Transverse colon (tissue), 4 donors: ENCODE measurements around the gene UCK1. TPM values are rescaled to one million over a fixed set of nuclear protein-coding genes. Genes with fewer than 3 reads are reported as not detected.

Source experiments
- DNase-seq: peaks from one replicate; pipeline ENCODE4 v3.0.0-alpha.2; 2019
- H3K27ac ChIP-seq, 4 donors: fragments of 200-600 bp; sonication (generic); 2 replicates each; pipeline ENCODE4 v1.5.1; 2016 to 2018; ENCODE audit warnings: inconsistent platforms in 4 of 4
- H3K27me3 ChIP-seq: fragments of 200-600 bp; sonication (generic); 2 replicates; pipeline ENCODE4 v1.5.1; 2017; ENCODE audit warnings: inconsistent platforms
- H3K36me3 ChIP-seq, 4 donors: fragments of 200-600 bp; sonication (generic); 2 replicates each; pipeline ENCODE4 v1.5.1; 2017 to 2019; ENCODE audit warnings: inconsistent platforms in 4 of 4
- H3K4me1 ChIP-seq, 4 donors: fragments of 200-600 bp; sonication (generic); 2 replicates each; pipeline ENCODE4 v1.5.1; 2017 to 2020; ENCODE audit warnings: inconsistent platforms in 4 of 4
- H3K4me3 ChIP-seq, 4 donors: fragments of 200-600 bp; sonication (generic); 1 replicate in 1 of 4; 2 replicates in 3 of 4; pipeline versions ENCODE4 v1.5.1 to v1.6.1; 2017 to 2019; ENCODE audit warnings: inconsistent platforms in 4 of 4
- H3K9me3 ChIP-seq, 2 donors: fragments of 200-600 bp; sonication (generic); 2 replicates each; pipeline ENCODE4 v1.5.1; 2017 to 2019; ENCODE audit warnings: inconsistent platforms in 2 of 2
- CTCF ChIP-seq, 5 experiments: fragments of 200-600 bp in 3 of 5; fragments of 450-650 bp in 2 of 5; sonication (generic) in 3 of 5; IDR thresholded peaks; 1 replicate in 2 of 5; 2 replicates in 3 of 5; pipeline ENCODE4 v1.5.1; 2016 to 2017; ENCODE audit warnings: antibody characterized with exemption in 5 of 5, inconsistent platforms in 3 of 5, mild to moderate bottlenecking in 2 of 5, moderate library complexity in 1 of 5
- EP300 ChIP-seq: sonication (generic); formaldehyde crosslinking; IDR thresholded peaks from one replicate; pipeline ENCODE4 v1.6.1; 2017; ENCODE audit warnings: antibody characterized with exemption, low read depth
- POLR2A ChIP-seq: fragments of 450-650 bp; IDR thresholded peaks from one replicate; pipeline ENCODE4 v1.6.1; 2016; ENCODE audit warnings: antibody characterized with exemption, mild to moderate bottlenecking, moderate library complexity
- POLR2AphosphoS5 ChIP-seq, 3 donors: sonication (generic); formaldehyde crosslinking; IDR thresholded peaks; one replicate each; pipeline ENCODE4 v1.6.1; 2016; ENCODE audit warnings: antibody characterized with exemption in 3 of 3
- WGBS, 2 donors: methylation state at CpG; one replicate each; pipeline ENCODE4 v1.1.5; 2018; ENCODE audit warnings: low coverage in 1 of 2; 5-methylcytosine and 5-hydroxymethylcytosine counted together
- in situ Hi-C, 4 donors: fragments of 200-750 bp; cut with MboI; loops; one replicate each; pipeline versions ENCODE4 v1.15.0 to v1.15.1; 2017; ENCODE audit warnings: low sequenced_read_pairs in 3 of 4, low pct_ligation_motif_present in 1 of 4, low pct_unique_long_range_greater_than_20kb in 1 of 4
- intact Hi-C: fragments of 100-400 bp; cut with DNase I; formaldehyde crosslinking; loops from one replicate; pipeline ENCODE4 v1.15.1; 2023; ENCODE audit warnings: low total_unique reads
- total RNA-seq, 4 donors: library from RNA; depleted of rRNA; stranded (reverse); fragments of >200 nt; gene quantifications; one replicate each; pipeline ENCODE4 v1.1.0, GENCODE V29; 2016

UCK1 gene
- 10 to 100 TPM; 10.5 to 63.6 (median 35.3) TPM for total RNA-seq

- Histone ChIP-seq H3K27ac (peak within 1 kb of the TSS; percentile 82 to 88 (median 86)), H3K27me3 (no peaks in the 10 kb centered on the region), H3K36me3 (peaks cover 0 to 13% (median 3%) of the 10 kb centered on the region in 4 donors), H3K4me3 (peak within 1 kb of the TSS; percentile 74 to 100 (median 97)), H3K4me1 (peaks cover 12 to 23% (median 16%) of the 10 kb centered on the region in 4 donors), H3K9me3 (no peaks in the 10 kb centered on the region)
- intact Hi-C loops (no loop called here), in situ Hi-C loops (no loop called here)
- WGBS, 2 donors: 18% methylated on average over 27 of the region's 103 CpGs; no CpG with 5 or more reads in 1 of the 2 donors
- peak; percentile 77 for DNase-seq
- TF ChIP-seq EP300 (no peak), POLR2A (peak; percentile 56), POLR2AphosphoS5 (IDR thresholded peaks at IDR 0.05) (peak in 2 of 3 donors; percentile 27 to 76), CTCF (IDR thresholded peaks at IDR 0.05) (peak in 1 of 5 experiments; percentile 2)
Observed at GRCh38 chr9:131530920-131531832, at the start of gene UCK1. TSS of gene UCK1 (minus strand) at chr9:131531263. CDS start at chr9:131531174, 89 bp downstream.

- H3K9me3 ChIP-seq: no peaks in the 10 kb centered on the region
- no peaks in the 10 kb centered on the region for H3K27me3 ChIP-seq
- 98 to 100% methylated on average over 3 to 9 of the region's 9 CpGs for WGBS, 2 donors
- in situ Hi-C loops (no loop called here), intact Hi-C loops (no loop called here)
- TF ChIP-seq CTCF (IDR thresholded peaks at IDR 0.05): no peak
- TF ChIP-seq POLR2AphosphoS5 (IDR thresholded peaks at IDR 0.05): no peak
- no peak for TF ChIP-seq POLR2A
- no peak for TF ChIP-seq EP300
- no peak for DNase-seq
- H3K36me3 ChIP-seq: peaks cover 0 to 57% (median 18%) of the 10 kb centered on the region in 4 donors
- peaks cover 0 to 9% (median 0%) of the 10 kb centered on the region in 4 donors for H3K4me1 ChIP-seq
- H3K27ac ChIP-seq: no peak overlapping the region
- no peak overlapping the region for H3K4me3 ChIP-seq
Observed at GRCh38 chr9:131580358-131580757, 49.3 kb upstream of the UCK1 start.

GRCh38 chr9:131579789-131580211, 48.7 kb upstream of the UCK1 start:
- H3K4me3 ChIP-seq: no peak overlapping the region
- intact Hi-C loops (no loop called here), in situ Hi-C loops (no loop called here)
- no peaks in the 10 kb centered on the region for H3K27me3 ChIP-seq
- peaks cover 0 to 54% (median 18%) of the 10 kb centered on the region in 4 donors for H3K36me3 ChIP-seq
- no peak overlapping the region for H3K27ac ChIP-seq
- 82% methylated on average over 6 of the region's 8 CpGs; no CpG with 5 or more reads in 1 of the 2 donors for WGBS, 2 donors
- TF ChIP-seq POLR2A (no peak), EP300 (no peak), POLR2AphosphoS5 (IDR thresholded peaks at IDR 0.05) (no peak), CTCF (IDR thresholded peaks at IDR 0.05) (no peak)
- peaks cover 0 to 4% (median 0%) of the 10 kb centered on the region in 4 donors for H3K4me1 ChIP-seq
- no peak for DNase-seq
- no peaks in the 10 kb centered on the region for H3K9me3 ChIP-seq

- 77 to 81% methylated on average over 9 to 24 of the region's 26 CpGs for WGBS, 2 donors
- intact Hi-C loops (no loop called here), in situ Hi-C loops (no loop called here)
- Histone ChIP-seq H3K4me3 (no peak overlapping the region), H3K36me3 (peaks cover 0 to 45% (median 15%) of the 10 kb centered on the region in 4 donors), H3K4me1 (no peaks in the 10 kb centered on the region), H3K9me3 (no peaks in the 10 kb centered on the region), H3K27ac (peak overlapping the region in 1 of 4 donors; percentile 8), H3K27me3 (no peaks in the 10 kb centered on the region)
- TF ChIP-seq CTCF (IDR thresholded peaks at IDR 0.05): no peak
- no peak for TF ChIP-seq POLR2AphosphoS5 (IDR thresholded peaks at IDR 0.05)
- no peak for TF ChIP-seq EP300
- TF ChIP-seq POLR2A: no peak
- DNase-seq: peak; percentile 35
Observed at GRCh38 chr9:131578731-131579504, 47.9 kb upstream of the UCK1 start.
